ENCODE data around the gene BTBD6. TPM values are rescaled to one million over a fixed set of nuclear protein-coding genes. Genes with fewer than 3 reads are reported as not detected.
A peak's percentile ranks its signal among the peaks of the same experiment; 100 is the strongest.

BTBD6 gene
- total and polyA plus RNA-seq, 4 experiments from 2014 or later: 5.4 to 56.7 (median 34.7) TPM

DNA sequence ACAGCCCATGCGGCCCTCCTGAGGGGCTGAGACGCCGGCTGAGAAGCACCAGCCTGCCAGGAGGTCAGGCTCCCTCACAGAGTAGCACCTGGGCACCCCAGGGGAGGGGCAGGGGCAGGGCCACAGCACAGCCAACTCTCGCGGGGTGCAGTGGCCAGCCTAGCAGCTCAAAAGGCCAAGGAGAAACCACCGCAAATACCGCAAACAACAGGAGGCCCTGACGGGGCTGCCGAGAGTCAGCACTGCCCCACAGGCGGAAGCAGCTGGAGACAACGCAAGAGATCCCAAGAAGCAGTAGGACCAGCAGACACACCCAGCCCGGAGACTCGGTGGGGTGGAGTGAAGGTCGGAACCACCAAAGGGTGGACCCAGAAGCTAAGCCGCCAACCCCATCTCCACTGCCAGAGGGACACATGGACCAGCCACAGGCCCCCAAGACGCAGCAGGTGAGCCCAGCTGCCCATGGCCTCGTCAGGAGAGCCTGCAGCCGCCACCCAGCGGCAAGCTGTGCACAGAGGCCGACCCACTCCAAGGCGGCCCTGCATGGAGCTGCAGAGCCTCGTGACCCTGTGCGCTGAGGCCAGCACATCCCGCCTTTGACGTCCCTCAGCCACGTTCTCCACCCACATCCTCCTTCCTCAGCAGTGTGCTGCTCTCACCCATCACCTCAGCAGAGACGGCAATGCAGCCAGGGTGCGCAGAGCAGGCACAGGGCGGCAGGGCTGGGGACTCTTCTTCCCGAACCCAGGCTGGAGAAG, 31.7 kb upstream of the BTBD6 start:
- H3K9me3 Mint-ChIP-seq: peaks cover 0 to 4% (median 0%) of the 10 kb centered on the region in 8 donors
- Histone ChIP-seq H3K36me3 (ENCODE audit: insufficient read depth, low read length) (peaks cover 35% of the 10 kb centered on the region), H3K27ac (ENCODE audit: low read depth, low read length) (no peak overlapping the region), H3K27me3 (ENCODE audit: insufficient read depth, low read length) (no peaks in the 10 kb centered on the region), H3K4me1 (ENCODE audit: insufficient read depth, low read length) (no peaks in the 10 kb centered on the region), H3K4me3 (ENCODE audit: low read length in 2 of 2) (no peak overlapping the region), H3K9me3 (ENCODE audit: control insufficient read depth in 1 of 2, low read length in 2 of 2) (no peaks in the 10 kb centered on the region)
- POLR2A ChIA-PET (ENCODE audit: partially characterized antibody): no interaction called here
- peaks cover 27 to 31% of the 10 kb centered on the region in 2 donors for H3K36me3 Mint-ChIP-seq
- no peak overlapping the region for H3K4me3 Mint-ChIP-seq
- CTCF ChIA-PET (ENCODE audit: partially characterized antibody): no interaction called here
- H3K27me3 Mint-ChIP-seq: no peaks in the 10 kb centered on the region
- intact Hi-C loops (cut with micrococcal nuclease): no loop called here
- peaks cover 0 to 9% (median 3%) of the 10 kb centered on the region in 4 donors for H3K4me1 Mint-ChIP-seq
- no peak overlapping the region for H3K27ac Mint-ChIP-seq
- peak in 1 of 5 donors; percentile 39 for DNase-seq

DNA sequence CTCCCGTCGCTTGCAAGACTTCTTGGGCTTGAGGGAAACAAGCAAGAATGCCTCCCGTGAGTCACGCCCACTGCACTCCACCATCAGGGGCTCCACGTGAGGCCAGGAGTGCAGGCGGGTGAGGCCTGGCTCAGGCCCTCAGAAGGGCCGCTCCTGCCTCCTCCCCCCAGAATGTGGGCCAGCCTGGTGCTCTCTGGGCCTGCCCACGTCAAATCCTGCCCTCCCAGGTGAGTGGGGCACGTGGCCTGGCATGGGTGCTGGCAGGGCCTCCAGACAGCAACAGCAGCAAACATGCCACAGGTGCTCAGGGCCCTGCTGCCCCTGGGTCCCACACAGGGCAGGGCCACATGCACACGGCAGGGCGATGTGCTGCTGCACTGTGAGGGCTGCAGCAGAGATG, 30.6 kb upstream of the BTBD6 start:
- peaks cover 0 to 9% (median 3%) of the 10 kb centered on the region in 4 donors for H3K4me1 Mint-ChIP-seq
- no peaks in the 10 kb centered on the region for H3K9me3 ChIP-seq (ENCODE audit: control insufficient read depth in 1 of 2, low read length in 2 of 2)
- H3K4me3 Mint-ChIP-seq: peak overlapping the region in 1 of 8 donors; percentile 24
- no peaks in the 10 kb centered on the region for H3K27me3 ChIP-seq (ENCODE audit: insufficient read depth, low read length)
- H3K9me3 Mint-ChIP-seq: peaks cover 0 to 4% (median 0%) of the 10 kb centered on the region in 8 donors
- H3K27me3 Mint-ChIP-seq: no peaks in the 10 kb centered on the region
- peaks cover 35% of the 10 kb centered on the region for H3K36me3 ChIP-seq (ENCODE audit: insufficient read depth, low read length)
- no peak overlapping the region for H3K27ac ChIP-seq (ENCODE audit: low read depth, low read length)
- intact Hi-C loops (cut with micrococcal nuclease): no loop called here
- H3K4me1 ChIP-seq (ENCODE audit: insufficient read depth, low read length): no peaks in the 10 kb centered on the region
- peaks cover 31% of the 10 kb centered on the region in 2 donors for H3K36me3 Mint-ChIP-seq
- H3K4me3 ChIP-seq (ENCODE audit: low read length in 2 of 2): no peak overlapping the region
- CTCF ChIA-PET (ENCODE audit: partially characterized antibody): no interaction called here
- POLR2A ChIA-PET (ENCODE audit: partially characterized antibody): no interaction called here
- DNase-seq: peak in 1 of 5 donors; percentile 15
- H3K27ac Mint-ChIP-seq: no peak overlapping the region

GRCh38 chr14:105218611-105219010, 29.7 kb upstream of the BTBD6 start:
- H3K36me3 Mint-ChIP-seq: peaks cover 39% of the 10 kb centered on the region in 2 donors
- Histone ChIP-seq H3K27me3 (ENCODE audit: insufficient read depth, low read length) (no peaks in the 10 kb centered on the region), H3K36me3 (ENCODE audit: insufficient read depth, low read length) (peaks cover 43% of the 10 kb centered on the region), H3K9me3 (ENCODE audit: control insufficient read depth in 1 of 2, low read length in 2 of 2) (no peaks in the 10 kb centered on the region), H3K27ac (ENCODE audit: low read depth, low read length) (no peak overlapping the region), H3K4me3 (ENCODE audit: low read length in 2 of 2) (no peak overlapping the region), H3K4me1 (ENCODE audit: insufficient read depth, low read length) (no peaks in the 10 kb centered on the region)
- intact Hi-C loops (cut with micrococcal nuclease): no loop called here
- no peak overlapping the region for H3K4me3 Mint-ChIP-seq
- H3K4me1 Mint-ChIP-seq: peaks cover 0 to 9% (median 4%) of the 10 kb centered on the region in 4 donors
- H3K27me3 Mint-ChIP-seq: no peaks in the 10 kb centered on the region
- ChIA-PET POLR2A (ENCODE audit: partially characterized antibody) (no interaction called here), CTCF (ENCODE audit: partially characterized antibody) (no interaction called here)
- DNase-seq: peak in 1 of 5 donors; percentile 24
- peaks cover 0 to 4% (median 0%) of the 10 kb centered on the region in 8 donors for H3K9me3 Mint-ChIP-seq
- H3K27ac Mint-ChIP-seq: no peak overlapping the region

DNA sequence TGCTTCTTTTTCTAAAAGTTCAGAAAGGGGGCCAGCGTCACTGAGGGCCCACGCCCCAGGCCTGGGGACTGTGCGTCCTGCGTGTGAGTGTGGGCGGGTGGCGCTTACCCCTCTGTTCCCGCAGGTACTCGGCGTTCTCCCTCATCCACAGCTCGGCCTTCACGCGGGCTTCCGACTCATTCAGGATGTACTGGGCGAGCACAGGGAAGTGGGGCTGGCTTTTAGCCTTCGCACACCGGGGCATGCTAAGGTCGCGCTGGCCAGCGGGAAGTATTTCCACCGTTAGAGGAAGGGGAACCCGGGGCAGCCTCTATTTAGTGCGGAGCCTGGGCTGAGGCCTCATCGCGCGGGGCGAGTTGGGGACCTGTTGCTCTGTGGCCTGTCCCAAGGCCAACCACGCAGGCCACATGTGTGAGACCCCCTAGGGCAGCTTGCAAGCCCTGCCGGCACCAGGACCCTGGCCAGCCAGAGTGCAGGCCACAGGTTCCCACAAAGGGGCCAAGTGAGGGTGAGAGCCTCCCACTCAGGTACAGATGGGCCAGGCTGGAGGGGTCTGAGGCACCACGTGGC, 29.2 kb upstream of the BTBD6 start:
- DNase-seq: no peak
- H3K4me3 ChIP-seq (ENCODE audit: low read length in 2 of 2): no peak overlapping the region
- peaks cover 44% of the 10 kb centered on the region for H3K36me3 ChIP-seq (ENCODE audit: insufficient read depth, low read length)
- Mint-ChIP-seq H3K4me3 (no peak overlapping the region), H3K27ac (no peak overlapping the region), H3K27me3 (no peaks in the 10 kb centered on the region), H3K36me3 (peaks cover 39 to 44% of the 10 kb centered on the region in 2 donors), H3K4me1 (peaks cover 0 to 9% (median 4%) of the 10 kb centered on the region in 4 donors), H3K9me3 (peaks cover 0 to 4% (median 0%) of the 10 kb centered on the region in 8 donors)
- H3K9me3 ChIP-seq (ENCODE audit: control insufficient read depth in 1 of 2, low read length in 2 of 2): no peaks in the 10 kb centered on the region
- CTCF ChIA-PET (ENCODE audit: partially characterized antibody): no interaction called here
- POLR2A ChIA-PET (ENCODE audit: partially characterized antibody): no interaction called here
- intact Hi-C loops (cut with micrococcal nuclease): no loop called here
- H3K27me3 ChIP-seq (ENCODE audit: insufficient read depth, low read length): no peaks in the 10 kb centered on the region
- H3K4me1 ChIP-seq (ENCODE audit: insufficient read depth, low read length): no peaks in the 10 kb centered on the region
- H3K27ac ChIP-seq (ENCODE audit: low read depth, low read length): no peak overlapping the region

GRCh38 chr14:105219753-105220152, 28.6 kb upstream of the BTBD6 start:
- Histone ChIP-seq H3K27me3 (ENCODE audit: insufficient read depth, low read length) (no peaks in the 10 kb centered on the region), H3K27ac (ENCODE audit: low read depth, low read length) (no peak overlapping the region), H3K4me1 (ENCODE audit: insufficient read depth, low read length) (no peaks in the 10 kb centered on the region), H3K9me3 (ENCODE audit: control insufficient read depth in 1 of 2, low read length in 2 of 2) (no peaks in the 10 kb centered on the region), H3K4me3 (ENCODE audit: low read length in 2 of 2) (no peak overlapping the region), H3K36me3 (ENCODE audit: insufficient read depth, low read length) (peaks cover 47% of the 10 kb centered on the region)
- Mint-ChIP-seq H3K4me1 (peaks cover 0 to 9% (median 4%) of the 10 kb centered on the region in 4 donors), H3K27me3 (no peaks in the 10 kb centered on the region), H3K36me3 (peaks cover 39 to 47% of the 10 kb centered on the region in 2 donors), H3K27ac (no peak overlapping the region), H3K4me3 (no peak overlapping the region), H3K9me3 (peaks cover 0 to 4% (median 0%) of the 10 kb centered on the region in 8 donors)
- intact Hi-C loops (cut with micrococcal nuclease): no loop called here
- ChIA-PET CTCF (ENCODE audit: partially characterized antibody) (no interaction called here), POLR2A (ENCODE audit: partially characterized antibody) (no interaction called here)
- no peak for DNase-seq

DNA sequence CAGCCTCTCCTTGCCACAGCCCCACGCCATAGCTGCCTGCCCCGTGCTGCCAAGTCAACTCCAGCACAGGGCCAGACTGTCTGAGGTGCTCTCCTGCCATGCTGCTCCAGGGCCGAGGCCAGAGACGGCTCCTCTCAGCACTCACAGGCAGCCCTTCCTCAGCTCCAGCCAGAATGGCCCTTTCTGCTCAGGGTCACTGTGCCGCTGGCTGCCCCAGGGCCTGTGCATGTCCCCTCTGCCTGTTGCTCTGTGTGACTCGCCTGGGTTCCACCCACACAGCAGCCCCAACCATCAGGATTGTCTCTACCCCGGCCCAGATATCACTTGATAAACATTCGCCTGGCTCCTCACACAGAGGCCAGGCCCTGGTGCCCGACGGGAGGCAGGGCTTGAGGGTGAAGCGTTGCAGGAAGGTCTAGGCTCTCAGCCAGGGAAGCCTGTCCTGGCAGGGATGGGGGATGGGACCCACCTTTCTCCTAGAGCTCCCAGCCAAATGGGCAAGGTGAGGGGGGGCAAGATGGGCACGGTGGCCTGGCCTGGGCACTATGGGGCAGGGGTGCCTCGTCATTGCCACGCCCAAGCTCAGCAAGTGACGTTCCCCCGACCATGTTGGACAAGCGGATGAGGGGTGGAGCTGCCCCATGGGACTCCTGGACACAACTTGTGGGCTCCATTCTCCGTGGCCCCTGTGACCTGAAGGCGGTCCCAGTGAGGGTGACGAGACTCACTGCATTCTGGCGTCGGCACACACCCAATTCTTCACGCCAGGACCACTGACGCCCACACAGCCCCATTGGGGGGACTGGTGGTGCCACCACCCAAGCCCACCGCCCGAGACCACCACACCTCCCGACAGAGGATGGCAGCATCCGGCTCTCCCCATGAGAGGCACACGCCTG, 27.4 kb upstream of the BTBD6 start:
- peak overlapping the region in 1 of 7 donors; percentile 70 for H3K27ac Mint-ChIP-seq

More for the DNA sequence above, 27.4 kb upstream of the BTBD6 start:
- Histone ChIP-seq H3K4me3 (ENCODE audit: low read length in 2 of 2) (no peak overlapping the region), H3K4me1 (ENCODE audit: insufficient read depth, low read length) (no peaks in the 10 kb centered on the region), H3K36me3 (ENCODE audit: insufficient read depth, low read length) (peaks cover 53% of the 10 kb centered on the region), H3K27ac (ENCODE audit: low read depth, low read length) (no peak overlapping the region), H3K9me3 (ENCODE audit: control insufficient read depth in 1 of 2, low read length in 2 of 2) (no peaks in the 10 kb centered on the region), H3K27me3 (ENCODE audit: insufficient read depth, low read length) (no peaks in the 10 kb centered on the region)
- ChIA-PET CTCF (ENCODE audit: partially characterized antibody) (no interaction called here), POLR2A (ENCODE audit: partially characterized antibody) (no interaction called here)
- H3K36me3 Mint-ChIP-seq: peaks cover 34 to 49% of the 10 kb centered on the region in 2 donors
- H3K9me3 Mint-ChIP-seq: peaks cover 0 to 4% (median 0%) of the 10 kb centered on the region in 8 donors
- intact Hi-C loops (cut with micrococcal nuclease): no loop called here
- no peak for DNase-seq
- no peaks in the 10 kb centered on the region for H3K27me3 Mint-ChIP-seq
- peaks cover 0 to 3% (median under 1%) of the 10 kb centered on the region in 4 donors for H3K4me1 Mint-ChIP-seq
- H3K4me3 Mint-ChIP-seq: no peak overlapping the region

Measured in CD4-positive, alpha-beta memory T cell (primary cell).